ENCODE results near the gene CAP2.

CAP2 gene, protein sequence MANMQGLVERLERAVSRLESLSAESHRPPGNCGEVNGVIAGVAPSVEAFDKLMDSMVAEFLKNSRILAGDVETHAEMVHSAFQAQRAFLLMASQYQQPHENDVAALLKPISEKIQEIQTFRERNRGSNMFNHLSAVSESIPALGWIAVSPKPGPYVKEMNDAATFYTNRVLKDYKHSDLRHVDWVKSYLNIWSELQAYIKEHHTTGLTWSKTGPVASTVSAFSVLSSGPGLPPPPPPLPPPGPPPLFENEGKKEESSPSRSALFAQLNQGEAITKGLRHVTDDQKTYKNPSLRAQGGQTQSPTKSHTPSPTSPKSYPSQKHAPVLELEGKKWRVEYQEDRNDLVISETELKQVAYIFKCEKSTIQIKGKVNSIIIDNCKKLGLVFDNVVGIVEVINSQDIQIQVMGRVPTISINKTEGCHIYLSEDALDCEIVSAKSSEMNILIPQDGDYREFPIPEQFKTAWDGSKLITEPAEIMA

DNA sequence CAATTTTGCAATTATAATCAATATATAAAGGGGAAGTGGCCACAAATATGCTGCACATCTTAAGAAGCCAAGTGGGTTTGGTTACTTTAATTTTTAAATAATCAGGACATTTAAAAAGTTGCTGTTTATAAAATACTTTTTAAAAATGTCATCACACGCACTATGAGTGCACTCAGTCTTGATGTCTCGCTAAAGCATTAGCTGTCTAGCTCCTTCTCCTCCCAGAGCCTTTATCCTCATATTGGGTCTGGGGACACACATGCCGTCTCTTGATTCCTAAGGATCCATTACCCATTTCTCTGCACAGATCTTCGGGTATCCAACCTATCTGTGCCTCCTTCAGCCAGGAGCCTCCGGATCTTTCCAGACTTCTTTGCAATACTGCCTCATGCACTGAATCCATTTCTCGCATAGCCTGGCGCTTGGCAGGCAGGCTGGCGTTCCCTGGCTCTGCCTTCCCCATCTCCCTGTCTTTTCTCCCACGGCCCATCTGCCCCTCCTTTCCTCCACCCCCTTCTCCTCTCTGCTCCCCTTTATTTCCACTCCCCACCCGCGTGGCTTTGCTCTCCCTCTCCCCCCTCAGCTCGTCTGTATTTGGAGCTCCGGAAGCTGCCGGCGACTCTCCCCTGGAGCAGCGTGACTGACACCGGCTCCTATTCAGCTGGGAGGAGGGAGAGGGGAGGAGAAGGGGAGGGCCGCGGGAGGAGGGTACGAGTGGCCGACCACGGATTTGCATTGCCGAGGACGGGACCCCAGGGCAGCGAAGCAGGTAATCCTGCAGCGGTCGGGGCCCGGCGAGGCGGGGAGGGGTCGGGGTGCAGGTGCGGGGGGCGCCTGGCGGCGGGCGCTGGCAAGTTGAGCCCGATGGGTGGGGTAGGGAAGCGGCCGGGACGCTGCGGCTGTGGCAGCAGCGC, at the start of gene CAP2:
TSS of gene CAP2 (plus strand) at position 618 of the 914 bp plus-strand sequence. CDS start 27,961 bp downstream, outside the sequence.
- H3K4me3 ChIP-seq (ENCODE audit: low read length), result peak within 1 kb of the TSS; percentile 80
- peak; percentile 87 for DNase-seq (ENCODE audit: low read depth)

DNA sequence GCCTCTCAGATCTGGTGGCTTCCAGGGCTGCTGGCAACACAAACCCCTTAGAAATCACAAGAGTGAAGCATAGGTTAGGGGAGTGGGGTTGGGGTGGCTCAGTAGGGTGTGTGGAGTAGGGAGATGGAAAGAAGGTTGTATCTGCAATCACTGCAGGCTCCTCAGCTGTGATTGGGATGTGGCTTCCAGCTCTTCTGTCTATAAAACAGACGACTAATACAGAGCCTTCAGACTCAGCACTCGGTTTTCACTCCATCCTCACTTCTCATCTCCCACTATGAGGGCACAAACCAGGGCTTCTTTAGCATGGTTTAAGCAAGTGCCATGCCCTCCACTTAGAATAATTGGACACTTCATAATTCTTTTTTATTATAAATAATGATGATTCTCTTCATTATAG, 46.4 kb upstream of the CAP2 start:
- Histone ChIP-seq H3K4me1 (ENCODE audit: control insufficient read depth, insufficient read depth, low read length) (no peaks in the 10 kb centered on the region), H3K36me3 (ENCODE audit: control insufficient read depth, insufficient read depth, low read length, severe bottlenecking) (no peaks in the 10 kb centered on the region), H3K27me3 (replicated peaks; ENCODE audit: control insufficient read depth, insufficient read depth, low read length) (peaks cover 12% of the 10 kb centered on the region), H3K9me3 (ENCODE audit: control insufficient read depth, low read length) (no peaks in the 10 kb centered on the region), H3K4me3 (ENCODE audit: low read length) (no peak overlapping the region), H3K9ac (ENCODE audit: low read length) (no peak overlapping the region)
- peak; percentile 11 for DNase-seq (ENCODE audit: low read depth)

More for the DNA sequence above, at the start of gene CAP2:
- Histone ChIP-seq H3K27me3 (replicated peaks; ENCODE audit: control insufficient read depth, insufficient read depth, low read length) (peaks cover 10% of the 10 kb centered on the region), H3K9me3 (ENCODE audit: control insufficient read depth, low read length) (no peaks in the 10 kb centered on the region), H3K36me3 (ENCODE audit: control insufficient read depth, insufficient read depth, low read length, severe bottlenecking) (no peaks in the 10 kb centered on the region), H3K4me1 (ENCODE audit: control insufficient read depth, insufficient read depth, low read length) (peaks cover 9% of the 10 kb centered on the region), H3K9ac (ENCODE audit: low read length) (peak within 1 kb of the TSS; percentile 51)

DNA sequence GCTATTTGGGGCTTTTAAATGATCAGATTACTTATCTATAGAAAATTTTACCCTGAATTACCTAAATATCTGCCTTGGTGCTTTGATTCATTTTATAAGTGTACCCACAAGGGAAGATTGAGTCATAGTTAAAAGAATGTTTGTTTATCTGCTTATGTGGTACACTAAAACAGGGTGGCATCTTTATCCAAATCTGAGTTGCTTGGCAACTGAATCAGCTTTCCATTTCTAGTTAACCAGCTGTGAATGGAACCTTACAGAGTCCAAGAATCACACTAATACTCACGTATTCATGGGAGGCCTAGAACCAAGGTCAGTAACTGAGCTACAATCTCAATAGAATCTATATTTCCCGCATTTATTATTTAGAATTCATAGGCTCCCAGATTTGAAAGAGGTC, 44.0 kb upstream of the CAP2 start:
- no peak overlapping the region for H3K9ac ChIP-seq (ENCODE audit: low read length)
- H3K4me3 ChIP-seq (ENCODE audit: low read length), result no peak overlapping the region
- H3K9me3 ChIP-seq (ENCODE audit: control insufficient read depth, low read length), result no peaks in the 10 kb centered on the region
- H3K27me3 ChIP-seq (replicated peaks; ENCODE audit: control insufficient read depth, insufficient read depth, low read length), result peaks cover 9% of the 10 kb centered on the region
- H3K4me1 ChIP-seq (ENCODE audit: control insufficient read depth, insufficient read depth, low read length), result no peaks in the 10 kb centered on the region
- no peaks in the 10 kb centered on the region for H3K36me3 ChIP-seq (ENCODE audit: control insufficient read depth, insufficient read depth, low read length, severe bottlenecking)
- DNase-seq (ENCODE audit: low read depth), result peak; percentile 53

- peak; percentile 2 for DNase-seq (ENCODE audit: low read depth)
- Histone ChIP-seq H3K4me1 (ENCODE audit: control insufficient read depth, insufficient read depth, low read length) (no peaks in the 10 kb centered on the region), H3K4me3 (ENCODE audit: low read length) (no peak overlapping the region), H3K9me3 (ENCODE audit: control insufficient read depth, low read length) (no peaks in the 10 kb centered on the region), H3K36me3 (ENCODE audit: control insufficient read depth, insufficient read depth, low read length, severe bottlenecking) (no peaks in the 10 kb centered on the region), H3K9ac (ENCODE audit: low read length) (no peak overlapping the region), H3K27me3 (replicated peaks; ENCODE audit: control insufficient read depth, insufficient read depth, low read length) (no peaks in the 10 kb centered on the region)
Measured at GRCh38 chr6:17352302-17352701, 41.1 kb upstream of the CAP2 start.

- Histone ChIP-seq H3K36me3 (ENCODE audit: control insufficient read depth, insufficient read depth, low read length, severe bottlenecking) (no peaks in the 10 kb centered on the region), H3K27me3 (replicated peaks; ENCODE audit: control insufficient read depth, insufficient read depth, low read length) (no peaks in the 10 kb centered on the region), H3K4me1 (ENCODE audit: control insufficient read depth, insufficient read depth, low read length) (no peaks in the 10 kb centered on the region), H3K9ac (ENCODE audit: low read length) (no peak overlapping the region), H3K9me3 (ENCODE audit: control insufficient read depth, low read length) (no peaks in the 10 kb centered on the region), H3K4me3 (ENCODE audit: low read length) (no peak overlapping the region)
- DNase-seq (ENCODE audit: low read depth), result no peak
Measured at GRCh38 chr6:17353440-17354175, 39.8 kb upstream of the CAP2 start.

GRCh38 chr6:17354700-17355403, 38.5 kb upstream of the CAP2 start:
- H3K27me3 ChIP-seq (replicated peaks; ENCODE audit: control insufficient read depth, insufficient read depth, low read length), result no peaks in the 10 kb centered on the region
- H3K9ac ChIP-seq (ENCODE audit: low read length), result no peak overlapping the region
- H3K4me1 ChIP-seq (ENCODE audit: control insufficient read depth, insufficient read depth, low read length), result no peaks in the 10 kb centered on the region
- no peaks in the 10 kb centered on the region for H3K9me3 ChIP-seq (ENCODE audit: control insufficient read depth, low read length)
- H3K36me3 ChIP-seq (ENCODE audit: control insufficient read depth, insufficient read depth, low read length, severe bottlenecking), result no peaks in the 10 kb centered on the region
- DNase-seq (ENCODE audit: low read depth), result peak; percentile 30
- no peak overlapping the region for H3K4me3 ChIP-seq (ENCODE audit: low read length)

DNA sequence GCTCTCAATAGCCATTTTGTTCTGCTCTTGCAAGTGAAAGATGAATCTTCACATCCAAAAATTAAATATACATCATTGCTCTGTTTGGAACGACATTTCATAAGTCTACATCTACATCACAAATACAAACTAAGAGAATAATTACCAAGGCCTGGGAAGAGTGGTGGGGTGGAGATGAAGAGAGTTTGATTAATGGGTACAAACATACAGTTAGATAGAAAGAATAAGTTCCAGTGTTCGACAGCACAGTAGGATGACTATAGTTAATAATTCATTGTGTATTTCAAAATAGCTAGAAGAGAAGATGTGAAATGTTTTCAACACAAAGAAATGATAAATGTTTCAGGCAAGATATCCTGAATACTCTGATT, 38.0 kb upstream of the CAP2 start:
- Histone ChIP-seq H3K9me3 (ENCODE audit: control insufficient read depth, low read length) (no peaks in the 10 kb centered on the region), H3K27me3 (replicated peaks; ENCODE audit: control insufficient read depth, insufficient read depth, low read length) (no peaks in the 10 kb centered on the region), H3K9ac (ENCODE audit: low read length) (no peak overlapping the region), H3K4me3 (ENCODE audit: low read length) (no peak overlapping the region), H3K4me1 (ENCODE audit: control insufficient read depth, insufficient read depth, low read length) (no peaks in the 10 kb centered on the region), H3K36me3 (ENCODE audit: control insufficient read depth, insufficient read depth, low read length, severe bottlenecking) (no peaks in the 10 kb centered on the region)
- DNase-seq (ENCODE audit: low read depth), result no peak

- no peak for DNase-seq (ENCODE audit: low read depth)
- Histone ChIP-seq H3K27me3 (replicated peaks; ENCODE audit: control insufficient read depth, insufficient read depth, low read length) (no peaks in the 10 kb centered on the region), H3K9me3 (ENCODE audit: control insufficient read depth, low read length) (no peaks in the 10 kb centered on the region), H3K4me1 (ENCODE audit: control insufficient read depth, insufficient read depth, low read length) (no peaks in the 10 kb centered on the region), H3K4me3 (ENCODE audit: low read length) (no peak overlapping the region), H3K9ac (ENCODE audit: low read length) (no peak overlapping the region), H3K36me3 (ENCODE audit: control insufficient read depth, insufficient read depth, low read length, severe bottlenecking) (no peaks in the 10 kb centered on the region)
Measured at GRCh38 chr6:17358515-17358914, 34.9 kb upstream of the CAP2 start.

GRCh38 chr6:17360564-17360963, 32.8 kb upstream of the CAP2 start:
- no peak for DNase-seq (ENCODE audit: low read depth)

DNA sequence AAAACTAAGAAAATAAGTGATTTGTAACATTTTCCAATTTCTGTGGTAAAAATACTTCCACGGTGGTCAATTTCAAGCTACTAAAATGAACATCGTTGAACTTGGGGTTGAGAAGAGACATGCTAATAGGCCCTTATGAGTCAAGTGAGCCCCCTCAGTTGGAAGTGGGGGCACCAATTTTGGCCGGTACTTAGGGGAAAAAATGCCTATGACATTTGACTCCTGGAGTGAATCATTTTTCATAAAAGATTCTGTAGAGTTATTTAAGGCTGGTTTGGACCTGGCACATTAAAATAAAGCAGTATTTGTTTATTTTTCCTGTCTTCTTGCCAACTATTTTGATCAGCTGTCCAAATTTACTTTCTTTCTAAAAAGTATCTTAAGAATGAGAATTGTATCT, 32.4 kb upstream of the CAP2 start:
- Histone ChIP-seq H3K27me3 (replicated peaks; ENCODE audit: control insufficient read depth, insufficient read depth, low read length) (no peaks in the 10 kb centered on the region), H3K36me3 (ENCODE audit: control insufficient read depth, insufficient read depth, low read length, severe bottlenecking) (no peaks in the 10 kb centered on the region), H3K4me3 (ENCODE audit: low read length) (no peak overlapping the region), H3K9ac (ENCODE audit: low read length) (no peak overlapping the region), H3K9me3 (ENCODE audit: control insufficient read depth, low read length) (no peaks in the 10 kb centered on the region), H3K4me1 (ENCODE audit: control insufficient read depth, insufficient read depth, low read length) (no peaks in the 10 kb centered on the region)
- DNase-seq (ENCODE audit: low read depth), result peak; percentile 60

More at GRCh38 chr6:17360564-17360963, 32.8 kb upstream of the CAP2 start:
- H3K9me3 ChIP-seq (ENCODE audit: control insufficient read depth, low read length), result no peaks in the 10 kb centered on the region
- H3K4me1 ChIP-seq (ENCODE audit: control insufficient read depth, insufficient read depth, low read length), result no peaks in the 10 kb centered on the region
- no peaks in the 10 kb centered on the region for H3K36me3 ChIP-seq (ENCODE audit: control insufficient read depth, insufficient read depth, low read length, severe bottlenecking)
- no peaks in the 10 kb centered on the region for H3K27me3 ChIP-seq (replicated peaks; ENCODE audit: control insufficient read depth, insufficient read depth, low read length)
- H3K9ac ChIP-seq (ENCODE audit: low read length), result no peak overlapping the region
- no peak overlapping the region for H3K4me3 ChIP-seq (ENCODE audit: low read length)
